Liver (tissue), 3 donors: ENCODE results near the gene CIDEB.
A peak's percentile ranks its signal among the peaks of the same experiment; 100 is the strongest.

ENCODE experiments used
- EGR1 ChIP-seq, 2 donors: IDR thresholded peaks; 2 replicates each; pipeline ENCODE4 v1.6.1; 2016 to 2018; ENCODE audit warnings: antibody characterized with exemption in 2 of 2, low read depth in 2 of 2
- FOXA1 ChIP-seq: IDR thresholded peaks from 2 replicates; pipeline ENCODE4 v1.6.1; 2016; ENCODE audit warnings: antibody characterized with exemption
- GABPA ChIP-seq, 2 donors: IDR thresholded peaks in 1 of 2; conservative IDR thresholded peaks in 1 of 2; 2 replicates each; pipeline ENCODE4 v1.6.1; 2016; ENCODE audit warnings: antibody characterized with exemption in 2 of 2, mild to moderate bottlenecking in 1 of 2, moderate library complexity in 1 of 2
- HNF4A ChIP-seq, 2 donors: conservative IDR thresholded peaks; 2 replicates each; pipeline ENCODE4 v1.6.1; 2016; ENCODE audit warnings: antibody characterized with exemption in 2 of 2, mild to moderate bottlenecking in 2 of 2
- JUND ChIP-seq, 2 donors: IDR thresholded peaks; 2 replicates each; pipeline ENCODE4 v1.6.1; 2016; ENCODE audit warnings: antibody characterized with exemption in 2 of 2
- RAD21 ChIP-seq, 2 donors: IDR thresholded peaks; 2 replicates each; pipeline ENCODE4 v1.6.1; 2016; ENCODE audit warnings: antibody characterized with exemption in 2 of 2, mild to moderate bottlenecking in 2 of 2
- RXRA ChIP-seq, 2 donors: IDR thresholded peaks; 2 replicates each; pipeline ENCODE4 v1.6.1; 2017 to 2018; ENCODE audit warnings: antibody characterized with exemption in 2 of 2, mild to moderate bottlenecking in 1 of 2
- SP1 ChIP-seq: IDR thresholded peaks from 2 replicates; pipeline ENCODE4 v1.6.1; 2018; ENCODE audit warnings: antibody characterized with exemption, mild to moderate bottlenecking
- TAF1 ChIP-seq: conservative IDR thresholded peaks from 2 replicates; pipeline ENCODE4 v1.6.1; 2016; ENCODE audit warnings: antibody characterized with exemption, mild to moderate bottlenecking
- TF ChIP-seq, protein P1 (sequence below): fragments of 150-350 bp; IDR thresholded peaks from 2 replicates; pipeline ENCODE4 v1.5.1; 2017; ENCODE audit warnings: improper control_type of control experiment, low read depth, low read length; ENCODE audit not compliant: missing input control
- TF ChIP-seq, protein P2 (sequence below): IDR thresholded peaks from 2 replicates; pipeline ENCODE4 v1.6.1; 2016; ENCODE audit warnings: antibody characterized with exemption, mild to moderate bottlenecking
- donor health status: healthy.
- donor health status: healthy.

DNA sequence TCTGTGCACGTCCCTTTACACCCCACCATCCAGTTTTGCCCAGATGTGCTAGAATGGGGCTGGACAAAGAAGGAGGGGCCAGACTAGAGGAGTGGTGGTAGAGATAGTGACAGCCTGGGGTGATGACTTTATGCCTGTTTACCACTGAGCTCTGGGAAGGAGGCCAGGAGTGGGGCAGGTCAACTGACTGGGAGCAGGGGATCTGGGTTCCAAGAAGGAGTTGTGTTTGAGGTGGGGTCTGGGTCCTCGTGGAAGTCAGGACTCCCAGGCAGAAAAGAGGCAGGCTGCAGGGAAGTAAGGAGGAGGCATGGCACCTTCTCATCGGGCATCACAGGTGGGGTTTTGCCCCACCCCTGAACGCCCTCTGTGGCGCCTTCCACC is 2.5 kb upstream of the CIDEB start:
- TF ChIP-seq SP1 (no peak), JUND (IDR thresholded peaks at IDR 0.05) (no peak), FOXA1 (no peak), RXRA (IDR thresholded peaks at IDR 0.05) (peak in 1 of 2 donors; percentile 26), GABPA (IDR thresholded peaks at IDR 0.05 in 1 of 2, conservative IDR thresholded peaks at IDR 0.05 in 1 of 2) (no peak), RAD21 (IDR thresholded peaks at IDR 0.05) (no peak), HNF4A (conservative IDR thresholded peaks at IDR 0.05) (peak; percentile 6 to 62), EGR1 (IDR thresholded peaks at IDR 0.05; ENCODE audit: low read depth in 2 of 2) (no peak), TAF1 (no peak)
- TF ChIP-seq, protein P1, sequence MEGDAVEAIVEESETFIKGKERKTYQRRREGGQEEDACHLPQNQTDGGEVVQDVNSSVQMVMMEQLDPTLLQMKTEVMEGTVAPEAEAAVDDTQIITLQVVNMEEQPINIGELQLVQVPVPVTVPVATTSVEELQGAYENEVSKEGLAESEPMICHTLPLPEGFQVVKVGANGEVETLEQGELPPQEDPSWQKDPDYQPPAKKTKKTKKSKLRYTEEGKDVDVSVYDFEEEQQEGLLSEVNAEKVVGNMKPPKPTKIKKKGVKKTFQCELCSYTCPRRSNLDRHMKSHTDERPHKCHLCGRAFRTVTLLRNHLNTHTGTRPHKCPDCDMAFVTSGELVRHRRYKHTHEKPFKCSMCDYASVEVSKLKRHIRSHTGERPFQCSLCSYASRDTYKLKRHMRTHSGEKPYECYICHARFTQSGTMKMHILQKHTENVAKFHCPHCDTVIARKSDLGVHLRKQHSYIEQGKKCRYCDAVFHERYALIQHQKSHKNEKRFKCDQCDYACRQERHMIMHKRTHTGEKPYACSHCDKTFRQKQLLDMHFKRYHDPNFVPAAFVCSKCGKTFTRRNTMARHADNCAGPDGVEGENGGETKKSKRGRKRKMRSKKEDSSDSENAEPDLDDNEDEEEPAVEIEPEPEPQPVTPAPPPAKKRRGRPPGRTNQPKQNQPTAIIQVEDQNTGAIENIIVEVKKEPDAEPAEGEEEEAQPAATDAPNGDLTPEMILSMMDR: no peak
- TF ChIP-seq, protein P2, sequence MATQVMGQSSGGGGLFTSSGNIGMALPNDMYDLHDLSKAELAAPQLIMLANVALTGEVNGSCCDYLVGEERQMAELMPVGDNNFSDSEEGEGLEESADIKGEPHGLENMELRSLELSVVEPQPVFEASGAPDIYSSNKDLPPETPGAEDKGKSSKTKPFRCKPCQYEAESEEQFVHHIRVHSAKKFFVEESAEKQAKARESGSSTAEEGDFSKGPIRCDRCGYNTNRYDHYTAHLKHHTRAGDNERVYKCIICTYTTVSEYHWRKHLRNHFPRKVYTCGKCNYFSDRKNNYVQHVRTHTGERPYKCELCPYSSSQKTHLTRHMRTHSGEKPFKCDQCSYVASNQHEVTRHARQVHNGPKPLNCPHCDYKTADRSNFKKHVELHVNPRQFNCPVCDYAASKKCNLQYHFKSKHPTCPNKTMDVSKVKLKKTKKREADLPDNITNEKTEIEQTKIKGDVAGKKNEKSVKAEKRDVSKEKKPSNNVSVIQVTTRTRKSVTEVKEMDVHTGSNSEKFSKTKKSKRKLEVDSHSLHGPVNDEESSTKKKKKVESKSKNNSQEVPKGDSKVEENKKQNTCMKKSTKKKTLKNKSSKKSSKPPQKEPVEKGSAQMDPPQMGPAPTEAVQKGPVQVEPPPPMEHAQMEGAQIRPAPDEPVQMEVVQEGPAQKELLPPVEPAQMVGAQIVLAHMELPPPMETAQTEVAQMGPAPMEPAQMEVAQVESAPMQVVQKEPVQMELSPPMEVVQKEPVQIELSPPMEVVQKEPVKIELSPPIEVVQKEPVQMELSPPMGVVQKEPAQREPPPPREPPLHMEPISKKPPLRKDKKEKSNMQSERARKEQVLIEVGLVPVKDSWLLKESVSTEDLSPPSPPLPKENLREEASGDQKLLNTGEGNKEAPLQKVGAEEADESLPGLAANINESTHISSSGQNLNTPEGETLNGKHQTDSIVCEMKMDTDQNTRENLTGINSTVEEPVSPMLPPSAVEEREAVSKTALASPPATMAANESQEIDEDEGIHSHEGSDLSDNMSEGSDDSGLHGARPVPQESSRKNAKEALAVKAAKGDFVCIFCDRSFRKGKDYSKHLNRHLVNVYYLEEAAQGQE: no peak
